Measurements from ENCODE around the gene EFL1.
A peak's percentile ranks its signal among the peaks of the same experiment; 100 is the strongest.
"Not testable (repeated sequence)": the region's sequence is repeated elsewhere in the genome, so short reads cannot be mapped to it uniquely, and the experiment has no call there.

Gene EFL1

GRCh38 chr15:82262422-82263026, at the start of gene EFL1, which contains the start of gene SAXO2:
EFL1 (minus strand) TSS chr15:82262734; CDS start chr15:82261778, 956 bp downstream.
SAXO2 (plus strand) TSS chr15:82262818; CDS start chr15:82262880, 62 bp downstream.
- DNase-seq, result peak; percentile 58

- DNase-seq, result not testable (repeated sequence)
Observed at GRCh38 chr15:82311321-82311720, 48.8 kb upstream of the EFL1 start.

- no peak for DNase-seq
Observed at GRCh38 chr15:82309802-82310201, 47.3 kb upstream of the EFL1 start.

- no peak for DNase-seq
Observed at GRCh38 chr15:82307714-82308081, 45.2 kb upstream of the EFL1 start.

- DNase-seq, result no peak
Observed at GRCh38 chr15:82306791-82307713, 44.5 kb upstream of the EFL1 start.

- DNase-seq, result no peak
Observed at GRCh38 chr15:82305621-82306048, 43.1 kb upstream of the EFL1 start.

GRCh38 chr15:82304778-82305090, 42.2 kb upstream of the EFL1 start:
- DNase-seq, result no peak

GRCh38 chr15:82303956-82304777, 41.6 kb upstream of the EFL1 start:
- DNase-seq, result no peak

GRCh38 chr15:82301296-82302016, 38.9 kb upstream of the EFL1 start:
- DNase-seq, result no peak

GRCh38 chr15:82300883-82301282, 38.3 kb upstream of the EFL1 start:
- DNase-seq, result no peak

- DNase-seq, result not testable (repeated sequence)
Observed at GRCh38 chr15:82300326-82300725, 37.8 kb upstream of the EFL1 start.

- DNase-seq, result not testable (repeated sequence)
Observed at GRCh38 chr15:82299511-82299914, 37.0 kb upstream of the EFL1 start.

- no peak for DNase-seq
Observed at GRCh38 chr15:82298520-82298919, 36.0 kb upstream of the EFL1 start.

- DNase-seq, result no peak
Observed at GRCh38 chr15:82298032-82298431, 35.5 kb upstream of the EFL1 start.

- no peak for DNase-seq
Observed at GRCh38 chr15:82297546-82297945, 35.0 kb upstream of the EFL1 start.

GRCh38 chr15:82294061-82294690, 31.6 kb upstream of the EFL1 start:
- DNase-seq, result no peak

- DNase-seq, result no peak
Observed at GRCh38 chr15:82292271-82292670, 29.7 kb upstream of the EFL1 start.

- DNase-seq, result not testable (repeated sequence)
Observed at GRCh38 chr15:82288202-82288601, 25.7 kb upstream of the EFL1 start.

- not testable (repeated sequence) for DNase-seq
Observed at GRCh38 chr15:82286475-82286874, 23.9 kb upstream of the EFL1 start.

GRCh38 chr15:82284381-82284780, 21.8 kb upstream of the EFL1 start:
- DNase-seq, result not testable (repeated sequence)

- not testable (repeated sequence) for DNase-seq
Observed at GRCh38 chr15:82282386-82282785, 19.9 kb upstream of the EFL1 start.

- DNase-seq, result not testable (repeated sequence)
Observed at GRCh38 chr15:82281276-82281675, 18.7 kb upstream of the EFL1 start.

Measured in DMS153 (cell line).